ENCODE data around the gene TMEM94.

The TMEM94 gene

GRCh38 chr17:75478508-75478907, 22.1 kb downstream of the TMEM94 start:
- no peak for DNase-seq

DNA sequence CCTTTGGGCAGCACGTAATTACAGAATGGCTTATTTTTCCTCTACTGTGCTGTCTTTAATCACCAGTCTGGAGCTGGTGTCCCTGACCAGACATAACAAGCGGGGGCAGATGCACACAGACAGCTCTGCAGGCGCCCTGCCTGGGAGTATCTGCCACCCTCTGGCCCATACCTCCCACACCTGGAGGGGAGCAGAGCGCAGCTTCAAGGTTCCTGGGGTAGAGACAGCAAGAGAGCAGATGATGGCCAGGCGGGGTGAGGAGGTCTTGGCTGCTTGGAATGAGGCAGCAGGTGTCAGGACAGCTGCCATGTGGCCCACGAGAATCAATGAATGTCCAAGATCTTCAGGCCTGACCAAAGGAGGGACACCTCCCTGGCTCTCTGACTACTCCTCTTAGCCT, 23.8 kb downstream of the TMEM94 start:
- DNase-seq: no peak

GRCh38 chr17:75481194-75482068, 25.0 kb downstream of the TMEM94 start:
- no peak for DNase-seq

DNA sequence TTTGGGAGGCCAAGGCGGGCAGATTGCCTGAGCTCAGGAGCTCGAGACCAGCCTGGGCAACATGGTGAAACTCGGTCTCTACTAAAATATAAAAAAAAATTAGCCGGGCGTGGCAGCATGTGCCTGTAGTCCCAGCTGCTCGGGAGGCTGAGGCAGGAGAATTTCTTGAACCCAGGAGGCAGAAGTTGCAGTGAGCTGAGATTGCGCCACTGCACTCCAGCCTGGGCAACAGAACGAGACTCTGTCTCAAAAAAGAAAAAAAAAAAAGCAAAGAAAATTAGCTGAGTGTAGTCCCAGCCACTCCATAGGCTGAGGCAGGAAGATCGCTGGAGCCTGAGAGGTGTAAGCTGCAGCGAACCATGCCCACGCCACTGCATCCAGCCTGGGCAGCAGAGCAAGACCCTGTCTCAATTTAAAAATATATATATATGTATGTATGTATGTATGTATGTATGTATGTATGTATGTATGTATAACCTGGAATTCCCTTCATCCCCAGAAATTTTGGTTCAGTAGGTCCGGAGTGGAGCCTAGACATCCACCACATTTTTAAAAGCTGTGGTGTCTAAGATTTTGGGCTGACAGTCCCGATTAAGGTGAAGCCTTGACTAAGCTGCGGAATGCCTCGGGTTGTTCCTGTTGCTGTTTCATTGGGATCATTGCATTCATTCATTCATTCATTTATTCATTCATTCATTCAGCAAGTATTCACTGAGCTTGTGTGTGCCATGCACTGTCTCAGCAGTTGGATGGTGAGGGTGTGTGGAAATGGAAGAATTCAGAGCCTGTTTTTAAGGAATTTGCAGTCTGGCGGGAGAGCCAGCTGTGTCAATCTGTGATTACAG, 25.9 kb downstream of the TMEM94 start:
- no peak for DNase-seq

- DNase-seq: no peak
Observed at GRCh38 chr17:75485688-75486087, 29.3 kb downstream of the TMEM94 start.

DNA sequence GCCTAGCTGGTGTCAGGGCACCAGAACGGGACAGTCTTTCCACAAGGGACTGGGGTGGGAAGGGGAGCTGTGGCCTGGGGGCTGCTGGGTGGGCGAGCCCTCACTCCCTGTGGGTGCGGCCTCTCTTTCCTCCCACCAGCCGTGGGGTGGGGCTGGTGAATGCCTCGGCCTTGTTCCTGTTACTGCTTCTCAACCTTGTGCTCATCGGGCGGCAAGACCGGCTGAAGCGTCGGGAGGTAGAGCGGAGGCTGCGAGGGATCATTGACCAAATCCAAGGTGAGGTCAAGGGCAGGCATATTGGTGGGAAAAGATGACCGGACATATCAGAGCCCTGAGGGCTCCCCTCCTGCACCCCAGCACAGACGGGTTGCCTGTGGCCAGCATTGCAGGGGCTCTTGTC, 29.7 kb downstream of the TMEM94 start:
- DNase-seq: no peak

DNA sequence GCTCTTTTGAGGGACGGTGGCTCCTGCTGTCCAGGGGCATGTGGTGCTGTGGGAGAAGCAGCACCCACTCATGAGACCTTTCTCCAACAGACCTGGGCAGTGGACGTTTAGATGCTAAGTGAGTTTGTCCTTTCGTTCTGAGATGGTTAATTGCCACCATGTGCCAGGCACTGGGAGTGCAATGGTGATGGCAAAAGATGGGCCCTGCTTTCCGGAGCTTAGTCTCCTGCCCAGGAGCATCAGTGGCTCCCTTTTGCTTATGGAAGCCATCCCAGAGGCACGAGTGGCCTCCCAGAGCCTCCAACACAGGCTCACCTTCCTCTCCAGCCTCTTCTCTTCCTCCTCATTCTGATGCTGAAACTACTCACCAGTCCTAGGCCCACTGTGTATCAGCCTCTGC, 30.5 kb downstream of the TMEM94 start:
- DNase-seq: no peak

GRCh38 chr17:75487351-75488070, 31.1 kb downstream of the TMEM94 start:
- DNase-seq: peak; percentile 55

DNA sequence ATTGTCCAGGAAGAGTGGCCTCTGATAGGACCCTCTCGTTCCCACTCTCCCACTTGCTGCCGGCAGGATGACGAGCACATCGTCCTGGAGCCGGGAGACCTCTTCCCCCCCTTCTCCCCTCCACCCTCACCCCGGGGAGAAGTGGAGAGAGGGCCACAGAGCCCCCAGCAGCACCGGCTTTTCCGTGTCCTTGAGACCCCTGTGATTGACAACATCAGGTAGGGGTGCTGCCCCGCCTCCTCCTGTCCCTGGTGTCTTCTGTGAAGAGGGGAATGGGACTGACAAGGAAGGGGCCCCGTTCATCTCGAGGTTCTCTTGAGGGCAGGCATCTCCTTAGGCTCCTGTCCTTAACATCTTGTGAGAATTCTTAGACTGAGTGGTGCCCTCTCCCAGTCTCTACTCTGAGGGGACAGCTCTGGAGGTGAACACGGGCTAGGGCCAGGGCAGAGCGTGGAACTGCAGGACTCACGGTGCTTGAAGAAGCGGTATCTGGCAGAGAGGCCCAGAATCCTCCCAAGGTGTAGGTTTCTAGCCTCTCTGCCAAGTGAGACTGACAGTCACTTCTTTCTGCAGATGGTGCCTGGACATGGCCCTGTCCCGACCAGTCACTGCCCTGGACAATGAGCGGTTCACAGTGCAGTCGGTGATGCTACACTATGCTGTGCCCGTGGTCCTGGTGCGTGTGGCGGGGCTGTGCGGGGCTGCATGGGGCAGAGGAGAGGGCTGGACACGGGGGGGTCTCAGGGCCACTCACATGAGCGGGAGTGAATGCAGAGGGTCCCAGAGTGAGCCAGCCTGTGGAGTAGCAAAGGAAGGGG, 32.5 kb downstream of the TMEM94 start:
- no peak for DNase-seq

GRCh38 chr17:75489511-75489955, 33.1 kb downstream of the TMEM94 start:
- DNase-seq: no peak

DNA sequence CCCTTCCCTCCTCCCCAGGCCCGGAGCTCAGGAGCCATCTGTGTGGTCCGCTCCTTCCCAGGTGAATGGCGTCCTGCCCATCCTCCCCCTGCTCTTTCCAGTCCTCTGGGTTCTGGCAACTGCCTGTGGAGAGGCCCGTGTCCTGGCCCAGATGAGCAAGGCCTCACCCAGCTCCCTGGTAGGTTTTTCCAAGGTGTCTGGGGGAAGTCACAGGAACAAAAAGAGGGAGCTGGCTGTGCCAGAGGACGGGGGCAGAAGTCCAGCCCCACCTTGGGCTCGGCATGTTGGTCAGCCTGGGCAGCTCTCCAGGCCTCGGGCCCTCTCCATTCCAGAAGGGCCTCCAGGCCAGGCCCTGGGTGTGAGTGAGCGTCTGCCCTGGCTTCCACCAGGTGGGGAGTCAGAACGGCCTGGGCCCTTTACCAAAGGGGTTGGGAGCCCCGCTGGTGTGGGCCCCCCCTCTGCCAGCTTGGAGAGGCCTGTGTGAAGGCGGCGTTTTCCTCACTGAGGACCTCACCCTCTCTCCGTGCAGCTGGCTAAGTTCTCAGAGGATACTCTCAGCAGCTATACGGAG, 33.8 kb downstream of the TMEM94 start:
- DNase-seq: no peak

- DNase-seq: no peak
Observed at GRCh38 chr17:75490953-75491649, 34.7 kb downstream of the TMEM94 start.

GRCh38 chr17:75491680-75492079, 35.2 kb downstream of the TMEM94 start:
- DNase-seq: no peak

- DNase-seq: no peak
Observed at GRCh38 chr17:75492555-75493168, 36.2 kb downstream of the TMEM94 start.

DNA sequence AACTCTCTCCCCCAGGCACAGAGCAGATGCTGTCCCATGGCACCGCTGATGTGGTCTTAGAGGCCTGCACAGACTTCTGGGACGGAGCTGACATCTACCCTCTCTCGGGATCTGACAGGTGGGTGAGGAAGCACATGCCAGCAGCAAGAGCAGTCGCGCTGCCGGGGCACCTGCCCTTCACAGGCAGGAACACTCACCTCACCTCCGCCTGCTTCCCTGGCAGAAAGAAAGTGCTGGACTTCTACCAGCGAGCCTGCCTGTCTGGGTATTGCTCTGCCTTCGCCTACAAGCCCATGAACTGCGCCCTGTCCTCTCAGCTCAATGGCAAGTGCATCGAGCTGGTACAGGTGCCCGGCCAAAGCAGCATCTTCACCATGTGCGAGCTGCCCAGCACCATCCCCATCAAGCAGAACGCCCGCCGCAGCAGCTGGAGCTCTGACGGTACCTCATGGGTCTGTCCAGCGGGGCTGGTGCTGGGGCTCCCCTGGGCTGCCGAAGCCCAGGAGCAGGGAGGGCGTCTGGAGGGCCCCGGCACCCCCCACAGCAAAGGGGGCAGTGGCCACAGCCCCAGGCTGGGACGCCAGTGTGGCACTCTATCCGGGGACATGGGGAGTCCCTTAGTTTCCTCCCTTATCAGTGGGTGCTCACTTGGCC, 37.2 kb downstream of the TMEM94 start:
- no peak for DNase-seq

DNA sequence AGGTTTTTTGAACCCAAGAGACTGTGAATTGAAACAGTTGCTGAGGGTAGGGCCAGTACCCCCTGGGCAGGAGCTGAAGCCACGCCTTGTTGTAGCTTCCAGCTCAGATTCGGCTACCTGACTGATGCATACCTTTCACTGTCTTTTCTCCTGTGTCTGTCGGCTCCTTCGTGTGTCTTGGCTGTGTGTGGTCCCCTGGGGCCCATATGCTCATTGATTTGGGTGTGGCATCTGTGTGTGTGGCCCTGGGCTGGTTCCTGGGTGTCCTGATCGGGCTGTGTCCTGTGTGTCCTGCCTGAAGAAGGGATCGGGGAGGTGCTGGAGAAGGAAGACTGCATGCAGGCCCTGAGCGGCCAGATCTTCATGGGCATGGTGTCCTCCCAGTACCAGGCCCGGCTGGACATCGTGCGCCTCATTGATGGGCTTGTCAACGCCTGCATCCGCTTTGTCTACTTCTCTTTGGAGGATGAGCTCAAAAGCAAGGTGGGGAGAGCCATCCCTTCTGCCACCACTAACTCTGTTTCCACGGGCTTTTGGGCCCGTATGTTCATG, 38.0 kb downstream of the TMEM94 start:
- DNase-seq: no peak

DNA sequence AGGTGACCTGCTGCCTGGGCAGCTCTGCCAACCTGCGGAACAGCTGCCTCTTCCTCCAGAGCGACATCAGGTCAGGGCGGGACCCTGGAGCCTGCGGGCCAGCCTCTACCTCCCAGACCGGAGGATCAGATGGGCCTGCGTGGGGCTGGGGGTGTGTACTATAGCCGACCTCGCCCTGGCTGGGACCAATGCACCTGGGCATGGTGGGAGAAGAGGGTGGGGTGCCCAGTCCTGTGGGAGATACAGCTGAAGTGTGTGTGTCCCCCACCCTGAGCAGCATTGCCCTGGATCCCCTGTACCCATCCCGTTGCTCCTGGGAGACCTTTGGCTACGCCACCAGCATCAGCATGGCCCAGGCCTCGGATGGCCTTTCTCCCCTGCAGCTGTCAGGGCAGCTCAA, 39.6 kb downstream of the TMEM94 start:
- DNase-seq: no peak

GRCh38 chr17:75498039-75498725, 41.7 kb downstream of the TMEM94 start:
- no peak for DNase-seq

DNA sequence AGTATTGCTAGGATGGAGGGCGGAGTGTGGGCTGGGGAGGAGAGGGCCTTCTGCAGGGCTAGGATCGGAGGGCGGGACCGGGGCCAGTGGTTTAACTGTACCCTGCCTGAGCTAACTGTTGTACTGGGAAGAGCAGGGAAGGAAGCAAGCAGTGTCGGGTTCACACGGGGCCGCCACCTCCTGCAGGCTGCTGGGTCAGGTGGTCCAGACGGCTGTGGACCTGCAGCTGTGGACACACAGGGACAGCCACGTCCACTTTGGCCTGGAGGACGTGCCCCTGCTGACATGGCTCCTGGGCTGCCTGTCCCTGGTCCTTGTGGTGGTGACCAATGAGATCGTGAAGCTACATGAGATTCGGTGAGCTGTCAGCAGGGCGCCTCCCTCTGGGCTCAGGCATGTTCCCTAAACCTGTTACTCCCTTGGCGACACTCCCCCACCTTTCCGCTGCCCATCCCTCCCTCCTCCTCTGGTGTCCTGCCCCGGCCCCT, 42.3 kb downstream of the TMEM94 start:
- DNase-seq: no peak

Data from CD4-positive, alpha-beta T cell treated with Interleukin-12 subunit alpha and Interleukin-12 subunit beta, for 1 hour (primary cell).